Prostate gland (tissue), 2 donors: ENCODE data around the gene ILKAP.

ENCODE experiments used
- CTCF ChIP-seq, 4 experiments: fragments of 200-600 bp in 2 of 4; fragments of 450-650 bp in 2 of 4; sonication (generic) in 2 of 4; IDR thresholded peaks; 1 replicate in 3 of 4; 2 replicates in 1 of 4; pipeline ENCODE4 v1.5.1; 2016 to 2019; ENCODE audit warnings: antibody characterized with exemption in 4 of 4, mild to moderate bottlenecking in 2 of 4, moderate library complexity in 2 of 4
- POLR2A ChIP-seq: fragments of 450-650 bp; IDR thresholded peaks from one replicate; pipeline ENCODE4 v1.6.1; 2016; ENCODE audit warnings: antibody characterized with exemption, mild to moderate bottlenecking
- POLR2AphosphoS5 ChIP-seq: sonication (generic); formaldehyde crosslinking; IDR thresholded peaks from one replicate; pipeline ENCODE4 v1.6.1; 2017; ENCODE audit warnings: antibody characterized with exemption

- TF ChIP-seq CTCF (IDR thresholded peaks at IDR 0.05) (no peak), POLR2A (no peak), POLR2AphosphoS5 (no peak)
Observed at GRCh38 chr2:238148981-238149380, 54.5 kb downstream of the ILKAP start.
